Epithelial cell of proximal tubule (primary cell): Measurements from ENCODE around the gene TLDC2. TPM values are rescaled to one million over a fixed set of nuclear protein-coding genes. Genes with fewer than 3 reads are reported as not detected.

Experiments
- DNase-seq: peaks from one replicate; pipeline ENCODE4 v3.0.0-alpha.2; 2011; ENCODE audit warnings: low read depth
- H3K4me3 ChIP-seq: 2 replicates; pipeline ENCODE4 v1.5.1; 2011; ENCODE audit warnings: low read depth, mild to moderate bottlenecking, low read length
- CTCF ChIP-seq: conservative IDR thresholded peaks from 2 replicates; pipeline ENCODE4 v1.5.1; 2012; ENCODE audit warnings: low read depth, mild to moderate bottlenecking, low read length
- total RNA-seq: library from RNA; depleted of rRNA; stranded (reverse); fragments of >200 nt; gene quantifications from 2 replicates; pipeline ENCODE4 v1.2.3, GENCODE V29; 2015

TLDC2 gene
- total RNA-seq, 1 donor from 2014 or later = 0.17 TPM

GRCh38 chr20:36937402-36937770 is 61.4 kb downstream of the TLDC2 start:
- no peak overlapping the region for H3K4me3 ChIP-seq
- no peak for TF ChIP-seq CTCF
- no peak for DNase-seq

GRCh38 chr20:36941401-36941835 is 65.5 kb downstream of the TLDC2 start:
- H3K4me3 ChIP-seq = no peak overlapping the region
- no peak for TF ChIP-seq CTCF
- DNase-seq = no peak

Other genes with a start within 250 kb of the TLDC2 start
- gene SLA2, start 229.9 kb upstream of the TLDC2 start, total RNA-seq = not detected in 2 replicates
- gene NDRG3, start 130.0 kb upstream of the TLDC2 start, total RNA-seq = 16.7 and 17.3 TPM in 2 replicates
- gene DSN1, start 102.4 kb upstream of the TLDC2 start, total RNA-seq = 19.8 and 29.6 TPM in 2 replicates
- 21.0 and 22.0 TPM in 2 replicates for gene SAMHD1, start 75.6 kb downstream of the TLDC2 start, total RNA-seq
- 9.7 and 12.0 TPM in 2 replicates for gene RBL1, start 219.9 kb downstream of the TLDC2 start, total RNA-seq